DND-41 (cell line): ENCODE data around the gene IRF4.

Experiments
- ATAC-seq: fragments of 200-7000 bp; cut with Tn5 transposase; 3 replicates; pipeline ENCODE4 v1.9.1; 2021; ENCODE audit warnings: low read depth; ENCODE audit not compliant: insufficient read depth
- DNase-seq: peaks from one replicate; pipeline ENCODE4 v3.0.0-alpha.2; 2020
- H2AFZ ChIP-seq: 2 replicates; pipeline ENCODE4 v1.6.0; 2012; ENCODE audit warnings: low read depth, low read length
- H3K27ac ChIP-seq: 2 replicates; pipeline ENCODE4 v1.5.1; 2012; ENCODE audit warnings: low read length, inconsistent platforms
- H3K27me3 ChIP-seq: fragments of 200-600 bp; sonication (generic); 2 replicates; pipeline ENCODE4 v1.6.0; 2012; ENCODE audit warnings: low read length, mild to moderate bottlenecking, inconsistent platforms; ENCODE audit not compliant: insufficient read depth, poor library complexity
- H3K36me3 ChIP-seq: 2 replicates; pipeline ENCODE4 v1.5.1; 2012; ENCODE audit warnings: low read length, inconsistent platforms; ENCODE audit not compliant: insufficient read depth
- H3K4me1 ChIP-seq: 2 replicates; pipeline ENCODE4 v1.5.1; 2012; ENCODE audit warnings: mild to moderate bottlenecking, low read length; ENCODE audit not compliant: insufficient read depth
- H3K4me2 ChIP-seq: 2 replicates; pipeline ENCODE4 v1.6.0; 2012; ENCODE audit warnings: mild to moderate bottlenecking, moderate library complexity, low read length, inconsistent platforms; ENCODE audit not compliant: insufficient read depth
- H3K4me3 ChIP-seq, 2 experiments: fragments of 200-600 bp in 1 of 2; shearing (Covaris generic) in 1 of 2; 2 replicates each; pipeline ENCODE4 v1.5.1; 2012 to 2016; ENCODE audit warnings: inconsistent platforms in 2 of 2, low read length in 2 of 2, mild to moderate bottlenecking in 2 of 2, low read depth in 1 of 2, moderate library complexity in 1 of 2
- H3K79me2 ChIP-seq: 2 replicates; pipeline ENCODE4 v1.6.0; 2012; ENCODE audit warnings: low read length, inconsistent platforms; ENCODE audit not compliant: insufficient read depth
- H3K9ac ChIP-seq: 2 replicates; pipeline ENCODE4 v1.6.0; 2012; ENCODE audit warnings: low read depth, mild to moderate bottlenecking, inconsistent platforms, low read length, moderate library complexity
- H3K9me3 ChIP-seq: 2 replicates; pipeline ENCODE4 v1.5.1; 2012; ENCODE audit warnings: low read length, moderate library complexity, mild to moderate bottlenecking, inconsistent platforms; ENCODE audit not compliant: insufficient read depth, severe bottlenecking
- H4K20me1 ChIP-seq: 2 replicates; pipeline ENCODE4 v1.6.0; 2012; ENCODE audit warnings: low read length; ENCODE audit not compliant: insufficient read depth
- CTCF ChIP-seq: IDR thresholded peaks from 2 replicates; pipeline ENCODE4 v1.5.1; 2012; ENCODE audit warnings: borderline replicate concordance, low read length, moderate library complexity, mild to moderate bottlenecking; ENCODE audit not compliant: poor library complexity, severe bottlenecking; ENCODE audit errors: extremely low read depth
- EZH2 ChIP-seq: IDR thresholded peaks from 3 replicates; pipeline ENCODE4 v1.6.1; 2012; ENCODE audit warnings: borderline replicate concordance, low read depth, mild to moderate bottlenecking, moderate library complexity, low read length, inconsistent platforms; ENCODE audit not compliant: severe bottlenecking

Gene IRF4

GRCh38 chr6:380234-381218, 11.0 kb upstream of the IRF4 start:
- no peak overlapping the region for H3K9ac ChIP-seq
- no peak overlapping the region for H2AFZ ChIP-seq
- no peaks in the 10 kb centered on the region for H3K9me3 ChIP-seq
- H4K20me1 ChIP-seq, result no peaks in the 10 kb centered on the region
- no peaks in the 10 kb centered on the region for H3K79me2 ChIP-seq
- no peak overlapping the region for H3K27ac ChIP-seq
- H3K4me1 ChIP-seq, result peaks cover 6% of the 10 kb centered on the region
- H3K4me2 ChIP-seq, result no peak overlapping the region
- ATAC-seq (no peak), DNase-seq (no peak)
- TF ChIP-seq EZH2, result no peak
- TF ChIP-seq CTCF, result no peak
- no peaks in the 10 kb centered on the region for H3K27me3 ChIP-seq
- H3K4me3 ChIP-seq, result no peak overlapping the region
- no peaks in the 10 kb centered on the region for H3K36me3 ChIP-seq

GRCh38 chr6:381742-382461, 9.7 kb upstream of the IRF4 start:
- no peak overlapping the region for H3K27ac ChIP-seq
- ATAC-seq (no peak), DNase-seq (no peak)
- peaks cover 3% of the 10 kb centered on the region for H3K27me3 ChIP-seq
- H3K36me3 ChIP-seq, result no peaks in the 10 kb centered on the region
- H3K4me2 ChIP-seq, result no peak overlapping the region
- peaks cover 4% of the 10 kb centered on the region for H3K4me1 ChIP-seq
- no peak overlapping the region for H3K4me3 ChIP-seq
- H3K9ac ChIP-seq, result no peak overlapping the region
- TF ChIP-seq EZH2, result no peak
- no peak for TF ChIP-seq CTCF
- H3K79me2 ChIP-seq, result no peaks in the 10 kb centered on the region
- no peak overlapping the region for H2AFZ ChIP-seq
- H4K20me1 ChIP-seq, result no peaks in the 10 kb centered on the region
- H3K9me3 ChIP-seq, result no peaks in the 10 kb centered on the region

- Histone ChIP-seq H3K4me1 (no peaks in the 10 kb centered on the region), H3K27me3 (peaks cover 3% of the 10 kb centered on the region), H3K9ac (no peak overlapping the region), H3K27ac (no peak overlapping the region), H3K4me3 (no peak overlapping the region), H3K9me3 (no peaks in the 10 kb centered on the region), H3K4me2 (no peak overlapping the region), H2AFZ (no peak overlapping the region), H3K79me2 (no peaks in the 10 kb centered on the region), H3K36me3 (no peaks in the 10 kb centered on the region), H4K20me1 (no peaks in the 10 kb centered on the region)
- no peak for ATAC-seq
- no peak for DNase-seq
- no peak for TF ChIP-seq EZH2
- TF ChIP-seq CTCF, result no peak
These were observed 8.4 kb upstream of the IRF4 start for GRCh38 chr6:382883-383810.
